Measurements from ENCODE around the gene BHLHA15. TPM values are rescaled to one million over a fixed set of nuclear protein-coding genes. Genes with fewer than 3 reads are reported as not detected.

BHLHA15 gene
- total and polyA plus RNA-seq, 2 of the 8 experiments (the other 6 are each of a cell fraction or from before 2014, with no cell fraction given): 1.1 to 2.7 TPM

DNA sequence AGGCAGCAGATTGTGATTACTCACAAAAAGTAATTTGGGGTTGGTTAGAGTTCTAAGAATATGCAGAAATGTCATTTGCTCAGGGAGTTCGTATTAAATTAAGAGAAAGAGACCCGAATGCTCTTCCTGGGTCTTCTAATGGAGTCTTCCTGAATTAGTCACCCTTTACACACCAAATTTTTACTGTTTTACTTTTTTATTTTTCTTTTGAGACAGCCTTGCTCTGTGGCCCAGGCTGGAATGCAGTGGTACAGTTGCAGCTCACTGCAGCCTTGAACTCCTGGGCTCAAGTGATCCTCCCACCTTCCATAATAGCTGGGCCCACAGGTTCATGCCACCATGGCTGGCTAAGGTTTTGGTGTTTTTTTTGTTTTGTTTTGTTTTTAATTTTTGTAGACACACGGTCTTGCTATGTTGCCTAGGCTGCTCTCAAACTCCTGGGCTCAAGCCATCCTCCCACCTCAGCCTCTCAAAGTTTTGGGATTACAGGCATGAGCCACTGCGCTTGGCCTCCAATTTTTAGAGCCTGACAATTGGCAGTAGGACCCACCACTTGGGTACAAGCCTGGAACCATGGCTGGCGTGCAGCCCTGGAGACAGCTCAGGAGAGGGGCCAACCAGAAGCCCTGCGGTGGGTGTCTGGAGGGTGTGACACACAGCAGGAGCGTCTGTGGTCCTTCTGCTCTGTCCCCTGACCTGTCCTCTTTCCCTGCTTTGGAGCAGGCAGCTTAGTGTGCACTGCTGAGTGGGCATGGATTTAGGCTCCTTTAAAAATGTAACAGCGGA, 16.4 kb upstream of the BHLHA15 start (continued):
- TF ChIP-seq, protein P1, sequence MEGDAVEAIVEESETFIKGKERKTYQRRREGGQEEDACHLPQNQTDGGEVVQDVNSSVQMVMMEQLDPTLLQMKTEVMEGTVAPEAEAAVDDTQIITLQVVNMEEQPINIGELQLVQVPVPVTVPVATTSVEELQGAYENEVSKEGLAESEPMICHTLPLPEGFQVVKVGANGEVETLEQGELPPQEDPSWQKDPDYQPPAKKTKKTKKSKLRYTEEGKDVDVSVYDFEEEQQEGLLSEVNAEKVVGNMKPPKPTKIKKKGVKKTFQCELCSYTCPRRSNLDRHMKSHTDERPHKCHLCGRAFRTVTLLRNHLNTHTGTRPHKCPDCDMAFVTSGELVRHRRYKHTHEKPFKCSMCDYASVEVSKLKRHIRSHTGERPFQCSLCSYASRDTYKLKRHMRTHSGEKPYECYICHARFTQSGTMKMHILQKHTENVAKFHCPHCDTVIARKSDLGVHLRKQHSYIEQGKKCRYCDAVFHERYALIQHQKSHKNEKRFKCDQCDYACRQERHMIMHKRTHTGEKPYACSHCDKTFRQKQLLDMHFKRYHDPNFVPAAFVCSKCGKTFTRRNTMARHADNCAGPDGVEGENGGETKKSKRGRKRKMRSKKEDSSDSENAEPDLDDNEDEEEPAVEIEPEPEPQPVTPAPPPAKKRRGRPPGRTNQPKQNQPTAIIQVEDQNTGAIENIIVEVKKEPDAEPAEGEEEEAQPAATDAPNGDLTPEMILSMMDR (IDR thresholded peaks at IDR 0.05; ENCODE audit: control extremely low read depth in 1 of 3, insufficient read depth in 1 of 3, low read depth in 1 of 3, low read length in 3 of 3): no peak
- TF ChIP-seq BACH1 (IDR thresholded peaks at IDR 0.05; ENCODE audit: low read length) (no peak), BRCA1 (IDR thresholded peaks at IDR 0.05; ENCODE audit: low read depth, low read length) (no peak), SUZ12 (IDR thresholded peaks at IDR 0.05; ENCODE audit: low read length) (no peak), RXRA (IDR thresholded peaks at IDR 0.05; ENCODE audit: insufficient read depth, low read depth, low read length) (no peak), EGR1 (IDR thresholded peaks at IDR 0.05; ENCODE audit: borderline replicate concordance, low read depth, low read length) (no peak)

Measured in H1 (cell line).